Mammary epithelial cell (primary cell): Measurements from ENCODE around the gene NTHL1.

Experiments used
- EZH2 ChIP-seq: IDR thresholded peaks from 2 replicates; pipeline ENCODE4 v1.6.1; 2012; ENCODE audit warnings: low read length, inconsistent platforms, borderline replicate concordance
- TF ChIP-seq, protein P1 (sequence below), 2 donors: IDR thresholded peaks in 1 of 2; conservative IDR thresholded peaks in 1 of 2; 2 replicates each; pipeline ENCODE4 v1.5.1; 2011 to 2012; ENCODE audit warnings: inconsistent platforms in 2 of 2, low read length in 2 of 2, mild to moderate bottlenecking in 2 of 2, control low read depth in 1 of 2, low read depth in 1 of 2; ENCODE audit not compliant: insufficient read depth in 1 of 2; ENCODE audit errors: extremely low read depth in 1 of 2

DNA sequence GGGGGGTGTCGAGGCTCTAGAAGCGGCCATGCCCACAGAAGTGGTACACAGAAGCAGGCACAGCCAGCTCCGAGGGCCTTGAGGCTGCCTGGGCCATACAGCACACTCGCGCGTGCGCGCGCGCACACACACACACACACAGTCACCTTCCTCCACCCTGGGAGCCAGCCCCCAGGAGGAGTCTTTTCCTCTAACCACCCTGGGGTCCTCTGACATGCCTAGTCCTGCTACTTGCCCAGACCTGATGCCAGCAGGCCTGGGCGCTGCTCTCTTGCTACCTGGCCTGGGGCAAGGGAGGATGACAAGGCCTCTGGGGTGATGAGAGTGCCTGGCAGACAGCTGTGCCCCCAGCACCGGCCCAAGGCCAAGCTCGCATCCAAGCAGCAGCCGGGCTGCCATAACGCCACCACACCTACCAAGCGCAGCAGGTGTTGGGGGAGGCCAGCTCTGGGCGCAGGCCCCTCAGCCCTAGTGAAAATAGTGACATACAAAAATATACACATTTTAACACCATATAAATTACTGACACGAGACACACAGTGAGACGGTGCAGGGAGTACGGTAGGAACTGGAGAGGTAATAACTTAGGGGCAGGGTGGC lies 41.2 kb upstream of the NTHL1 start:
- TF ChIP-seq, protein P1, sequence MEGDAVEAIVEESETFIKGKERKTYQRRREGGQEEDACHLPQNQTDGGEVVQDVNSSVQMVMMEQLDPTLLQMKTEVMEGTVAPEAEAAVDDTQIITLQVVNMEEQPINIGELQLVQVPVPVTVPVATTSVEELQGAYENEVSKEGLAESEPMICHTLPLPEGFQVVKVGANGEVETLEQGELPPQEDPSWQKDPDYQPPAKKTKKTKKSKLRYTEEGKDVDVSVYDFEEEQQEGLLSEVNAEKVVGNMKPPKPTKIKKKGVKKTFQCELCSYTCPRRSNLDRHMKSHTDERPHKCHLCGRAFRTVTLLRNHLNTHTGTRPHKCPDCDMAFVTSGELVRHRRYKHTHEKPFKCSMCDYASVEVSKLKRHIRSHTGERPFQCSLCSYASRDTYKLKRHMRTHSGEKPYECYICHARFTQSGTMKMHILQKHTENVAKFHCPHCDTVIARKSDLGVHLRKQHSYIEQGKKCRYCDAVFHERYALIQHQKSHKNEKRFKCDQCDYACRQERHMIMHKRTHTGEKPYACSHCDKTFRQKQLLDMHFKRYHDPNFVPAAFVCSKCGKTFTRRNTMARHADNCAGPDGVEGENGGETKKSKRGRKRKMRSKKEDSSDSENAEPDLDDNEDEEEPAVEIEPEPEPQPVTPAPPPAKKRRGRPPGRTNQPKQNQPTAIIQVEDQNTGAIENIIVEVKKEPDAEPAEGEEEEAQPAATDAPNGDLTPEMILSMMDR (conservative IDR thresholded peaks at IDR 0.05 in 1 of 2, IDR thresholded peaks at IDR 0.05 in 1 of 2; ENCODE audit: extremely low read depth in 1 of 2, insufficient read depth in 1 of 2, low read depth in 1 of 2, low read length in 2 of 2) = no peak
- no peak for TF ChIP-seq EZH2
